Pulmonary artery endothelial cell (primary cell): ENCODE results near the gene PLEKHM3. TPM values are rescaled to one million over a fixed set of nuclear protein-coding genes. Genes with fewer than 3 reads are reported as not detected.

Experiments used
- DNase-seq: peaks from one replicate; pipeline ENCODE4 v3.0.0-alpha.2; 2011; ENCODE audit warnings: low read depth, low spot score
- total RNA-seq: library from RNA; depleted of rRNA; stranded (reverse); fragments of >200 nt; gene quantifications from 2 replicates; pipeline ENCODE4 v1.2.3, GENCODE V29; 2014

The PLEKHM3 gene
- total RNA-seq, 1 donor from 2014 or later: 7.2 TPM

- DNase-seq: no peak
These were observed 228.6 kb downstream of the PLEKHM3 start for GRCh38 chr2:207796585-207797350.

GRCh38 chr2:207792244-207792785 lies 233.0 kb downstream of the PLEKHM3 start:
- peak; percentile 59 for DNase-seq

- DNase-seq: no peak
These were observed 233.6 kb downstream of the PLEKHM3 start for GRCh38 chr2:207791579-207792243.

- DNase-seq: no peak
These were observed 234.4 kb downstream of the PLEKHM3 start for GRCh38 chr2:207790898-207791297.

- no peak for DNase-seq
These were observed 237.5 kb downstream of the PLEKHM3 start for GRCh38 chr2:207787800-207788199.

- DNase-seq: no peak
These were observed 238.3 kb downstream of the PLEKHM3 start for GRCh38 chr2:207787017-207787416.

- DNase-seq: no peak
These were observed 240.4 kb downstream of the PLEKHM3 start for GRCh38 chr2:207784898-207785297.

- no peak for DNase-seq
These were observed 241.8 kb downstream of the PLEKHM3 start for GRCh38 chr2:207783514-207783913.

GRCh38 chr2:207782238-207783030 lies 242.9 kb downstream of the PLEKHM3 start:
- DNase-seq: no peak

GRCh38 chr2:207779523-207779922 lies 245.8 kb downstream of the PLEKHM3 start:
- DNase-seq: no peak

GRCh38 chr2:207778298-207778882 lies 246.9 kb downstream of the PLEKHM3 start:
- DNase-seq: no peak

GRCh38 chr2:207777124-207777523 lies 248.2 kb downstream of the PLEKHM3 start:
- no peak for DNase-seq

- no peak for DNase-seq
These were observed 249.9 kb downstream of the PLEKHM3 start for GRCh38 chr2:207775473-207775872.

GRCh38 chr2:207772844-207773205 lies 252.5 kb downstream of the PLEKHM3 start:
- DNase-seq: no peak

- no peak for DNase-seq
These were observed 253.1 kb downstream of the PLEKHM3 start for GRCh38 chr2:207772081-207772843.

GRCh38 chr2:207771421-207771820 lies 253.9 kb downstream of the PLEKHM3 start:
- no peak for DNase-seq

Other genes with a start within 250 kb of the PLEKHM3 start
- not detected in 2 replicates for gene CRYGD, start 99.0 kb upstream of the PLEKHM3 start, total RNA-seq
- not detected in 2 replicates for gene CRYGC, start 104.3 kb upstream of the PLEKHM3 start, total RNA-seq
- not detected in 2 replicates for gene CRYGB, start 120.6 kb upstream of the PLEKHM3 start, total RNA-seq
- not detected in 2 replicates for gene CRYGA, start 138.1 kb upstream of the PLEKHM3 start, total RNA-seq
- not detected in 2 replicates for gene C2orf80, start 164.5 kb upstream of the PLEKHM3 start, total RNA-seq
- gene IDH1, start 229.5 kb upstream of the PLEKHM3 start, total RNA-seq: 111 and 190 TPM in 2 replicates
- gene PIKFYVE, start 240.7 kb upstream of the PLEKHM3 start, total RNA-seq: 23.4 and 31.8 TPM in 2 replicates